Stomach (tissue), 4 donors: Measurements from ENCODE around the gene FIBP.

ENCODE experiments used
- CTCF ChIP-seq, 7 experiments: fragments of 450-650 bp in 4 of 7; fragments of 200-600 bp in 3 of 7; sonication (generic) in 3 of 7; IDR thresholded peaks; one replicate each; pipeline ENCODE4 v1.5.1; 2016 to 2019; ENCODE audit warnings: antibody characterized with exemption in 7 of 7, control low read depth in 2 of 7, mild to moderate bottlenecking in 1 of 7
- POLR2A ChIP-seq, 4 donors: fragments of 450-650 bp; IDR thresholded peaks; one replicate each; pipeline ENCODE4 v1.6.1; 2016; ENCODE audit warnings: antibody characterized with exemption in 4 of 4, control low read depth in 2 of 4, mild to moderate bottlenecking in 1 of 4, moderate library complexity in 1 of 4

- TF ChIP-seq CTCF (IDR thresholded peaks at IDR 0.05) (no peak), POLR2A (IDR thresholded peaks at IDR 0.05) (no peak)
Measured at GRCh38 chr11:65932558-65932919, 44.3 kb upstream of the FIBP start.
